Lung (tissue), 12 donors: ENCODE data around the gene ATP8B1. TPM values are rescaled to one million over a fixed set of nuclear protein-coding genes. Genes with fewer than 3 reads are reported as not detected.
A peak's percentile ranks its signal among the peaks of the same experiment; 100 is the strongest.

Experiments
- ATAC-seq: fragments of 200-7000 bp; cut with Tn5 transposase; one replicate; pipeline ENCODE4 v1.9.1; 2020; ENCODE audit warnings: moderate number of reproducible peaks; ENCODE audit not compliant: insufficient read depth, low FRiP score
- DNase-seq, 3 donors: peaks; one replicate each; pipeline ENCODE4 v3.0.0-alpha.2; 2013 to 2017
- H3K27ac ChIP-seq, 2 donors: one replicate each; pipeline ENCODE4 v1.5.1; 2013; ENCODE audit warnings: mild to moderate bottlenecking in 2 of 2, moderate library complexity in 2 of 2, control low read depth in 1 of 2, inconsistent platforms in 1 of 2, low read depth in 1 of 2, low read length in 1 of 2
- H3K27me3 ChIP-seq, 3 donors: one replicate each; pipeline ENCODE4 v1.5.1; 2013; ENCODE audit warnings: low read length in 2 of 3; ENCODE audit not compliant: control insufficient read depth in 3 of 3, insufficient read depth in 3 of 3
- H3K36me3 ChIP-seq, 4 donors: one replicate each; pipeline ENCODE4 v1.5.1; 2013; ENCODE audit warnings: low read length in 4 of 4, mild to moderate bottlenecking in 1 of 4, moderate library complexity in 1 of 4; ENCODE audit not compliant: control insufficient read depth in 4 of 4, insufficient read depth in 4 of 4
- H3K4me1 ChIP-seq, 5 donors: one replicate each; pipeline ENCODE4 v1.5.1; 2013; ENCODE audit warnings: low read length in 5 of 5, mild to moderate bottlenecking in 2 of 5, moderate library complexity in 1 of 5; ENCODE audit not compliant: control insufficient read depth in 5 of 5, insufficient read depth in 5 of 5
- H3K4me3 ChIP-seq: one replicate; pipeline ENCODE4 v1.5.1; 2013; ENCODE audit warnings: mild to moderate bottlenecking, control low read depth, moderate library complexity
- H3K9ac ChIP-seq, 2 donors: one replicate each; pipeline ENCODE4 v1.5.1; 2013; ENCODE audit warnings: low read length in 2 of 2, control low read depth in 1 of 2; ENCODE audit not compliant: insufficient read depth in 1 of 2
- H3K9me3 ChIP-seq, 4 donors: one replicate each; pipeline ENCODE4 v1.5.1; 2013; ENCODE audit warnings: low read length in 3 of 4, mild to moderate bottlenecking in 1 of 4, moderate library complexity in 1 of 4; ENCODE audit not compliant: control insufficient read depth in 4 of 4, insufficient read depth in 3 of 4
- WGBS, 2 donors: extraction: QIAGEN DNeasy Blood & Tissue Kit; methylation state at CpG; one replicate each; pipeline ENCODE4 v1.1.7; 2013; 5-methylcytosine and 5-hydroxymethylcytosine counted together
- polyA plus RNA-seq, 2 donors: library from polyadenylated mRNA; stranded (reverse); fragments of 200-250 nt; gene quantifications; one replicate each; pipeline ENCODE4 v1.2.1, GENCODE V29; 2013
- total RNA-seq, 2 donors: library from RNA; depleted of rRNA in 1 of 2; stranded (reverse); fragments of >200 nt in 1 of 2; gene quantifications; one replicate each; pipeline ENCODE4 v1.2.1, GENCODE V29; 2014 to 2021
- TF ChIP-seq, protein P1 (sequence below): IDR thresholded peaks from 2 replicates; pipeline ENCODE4 v1.5.1; 2012; ENCODE audit warnings: mild to moderate bottlenecking; ENCODE audit errors: control extremely low read depth, extremely low read depth
- donor health status: control.
- donor health status: control.
- donor health status: Bipolar disorder and iron deficiency.
- donor health status: healthy.
- donor health status: DM: yes; HTN: yes; CAD: no.

The ATP8B1 gene
- total and polyA plus RNA-seq, 4 donors: 7.3 to 42.0 (median 18.2) TPM

- ATAC-seq: no peak
- Histone ChIP-seq H3K4me3 (peak overlapping the region; percentile 87), H3K9ac (no peak overlapping the region), H3K9me3 (no peaks in the 10 kb centered on the region), H3K36me3 (no peaks in the 10 kb centered on the region), H3K4me1 (peaks cover 2 to 28% (median 7%) of the 10 kb centered on the region in 5 donors), H3K27me3 (peaks cover 0 to 27% (median 20%) of the 10 kb centered on the region in 3 donors), H3K27ac (peak overlapping the region; percentile 72 to 78)
- no peak for DNase-seq
- 1% methylated on average over 68 to 74 of the region's 74 CpGs for WGBS, 2 donors
- TF ChIP-seq, protein P1, sequence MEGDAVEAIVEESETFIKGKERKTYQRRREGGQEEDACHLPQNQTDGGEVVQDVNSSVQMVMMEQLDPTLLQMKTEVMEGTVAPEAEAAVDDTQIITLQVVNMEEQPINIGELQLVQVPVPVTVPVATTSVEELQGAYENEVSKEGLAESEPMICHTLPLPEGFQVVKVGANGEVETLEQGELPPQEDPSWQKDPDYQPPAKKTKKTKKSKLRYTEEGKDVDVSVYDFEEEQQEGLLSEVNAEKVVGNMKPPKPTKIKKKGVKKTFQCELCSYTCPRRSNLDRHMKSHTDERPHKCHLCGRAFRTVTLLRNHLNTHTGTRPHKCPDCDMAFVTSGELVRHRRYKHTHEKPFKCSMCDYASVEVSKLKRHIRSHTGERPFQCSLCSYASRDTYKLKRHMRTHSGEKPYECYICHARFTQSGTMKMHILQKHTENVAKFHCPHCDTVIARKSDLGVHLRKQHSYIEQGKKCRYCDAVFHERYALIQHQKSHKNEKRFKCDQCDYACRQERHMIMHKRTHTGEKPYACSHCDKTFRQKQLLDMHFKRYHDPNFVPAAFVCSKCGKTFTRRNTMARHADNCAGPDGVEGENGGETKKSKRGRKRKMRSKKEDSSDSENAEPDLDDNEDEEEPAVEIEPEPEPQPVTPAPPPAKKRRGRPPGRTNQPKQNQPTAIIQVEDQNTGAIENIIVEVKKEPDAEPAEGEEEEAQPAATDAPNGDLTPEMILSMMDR: no peak
Measured at GRCh38 chr18:57802213-57803102, 657 bp downstream of the ATP8B1 start.

DNA sequence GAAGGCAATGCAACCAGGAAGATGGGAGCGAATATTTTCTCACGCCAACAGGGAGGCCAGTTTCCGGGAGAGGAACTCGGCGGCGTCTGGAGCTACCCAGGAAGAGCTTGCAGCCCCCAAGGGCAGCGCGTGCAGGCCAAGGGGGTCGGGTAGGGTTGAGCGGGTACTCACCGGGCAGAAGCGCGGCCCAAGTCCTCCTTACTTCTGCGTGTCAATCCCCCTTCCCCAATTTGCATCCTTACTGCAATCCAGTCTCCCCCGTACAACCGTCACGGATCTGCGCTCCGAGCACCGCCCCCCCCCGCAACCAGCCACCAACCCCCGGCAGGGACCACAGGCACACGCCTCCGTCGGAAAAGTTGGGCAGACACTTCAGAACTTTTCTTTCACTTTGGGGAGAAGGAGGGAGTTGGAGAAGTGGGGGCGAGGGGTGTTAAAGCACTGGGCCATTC is 1.3 kb downstream of the ATP8B1 start:
- peak overlapping the region; percentile 87 for H3K4me3 ChIP-seq
- peak overlapping the region; percentile 45 to 75 for H3K27ac ChIP-seq
- H3K27me3 ChIP-seq: peaks cover 0 to 27% (median 20%) of the 10 kb centered on the region in 3 donors
- 2 to 6% methylated on average over 26 of the region's 26 CpGs for WGBS, 2 donors
- no peaks in the 10 kb centered on the region for H3K36me3 ChIP-seq
- TF ChIP-seq, protein P1: no peak
- H3K9me3 ChIP-seq: no peaks in the 10 kb centered on the region
- H3K9ac ChIP-seq: no peak overlapping the region
- H3K4me1 ChIP-seq: peaks cover under 1 to 28% (median 2%) of the 10 kb centered on the region in 5 donors
- no peak for ATAC-seq
- peak in 2 of 3 donors; percentile 32 to 38 for DNase-seq

GRCh38 chr18:57801325-57801724 is 1.8 kb downstream of the ATP8B1 start:
- Histone ChIP-seq H3K4me1 (peaks cover 0 to 26% (median 0%) of the 10 kb centered on the region in 5 donors), H3K9ac (no peak overlapping the region), H3K27me3 (peaks cover 0 to 27% (median 20%) of the 10 kb centered on the region in 3 donors), H3K9me3 (no peaks in the 10 kb centered on the region), H3K27ac (peak overlapping the region; percentile 45 to 75), H3K36me3 (no peaks in the 10 kb centered on the region), H3K4me3 (peak overlapping the region; percentile 87)
- no peak for ATAC-seq
- peak in 1 of 3 donors; percentile 17 for DNase-seq
- TF ChIP-seq, protein P1: no peak
- WGBS, 2 donors: 33 to 43% methylated on average over 14 of the region's 14 CpGs
